K562 (cell line): ENCODE results near the gene SMAD3. TPM values are rescaled to one million over a fixed set of nuclear protein-coding genes. Genes with fewer than 3 reads are reported as not detected.

Experiments
- ARID4B ChIP-seq: sonication (generic); formaldehyde crosslinking; IDR thresholded peaks from 2 replicates; pipeline ENCODE4 v1.8.0; 2022; ENCODE audit warnings: mild to moderate bottlenecking, missing genetic modification reagents
- CBX2 ChIP-seq: fragments of 200-600 bp; sonication (generic); IDR thresholded peaks from one replicate; pipeline ENCODE4 v1.6.1; 2012; ENCODE audit warnings: mild to moderate bottlenecking, low read length, inconsistent platforms; ENCODE audit not compliant: insufficient read depth, poor library complexity, severe bottlenecking
- CEBPZ ChIP-seq: fragments of 150-350 bp; IDR thresholded peaks from 2 replicates; pipeline ENCODE4 v1.6.1; 2014; ENCODE audit warnings: low read depth, mild to moderate bottlenecking, low read length, borderline replicate concordance
- GATAD2B ChIP-seq: fragments of 450-650 bp; IDR thresholded peaks from 2 replicates; pipeline ENCODE4 v1.6.1; 2017; ENCODE audit warnings: mild to moderate bottlenecking, borderline replicate concordance
- RCOR1 ChIP-seq, 2 experiments: IDR thresholded peaks; 2 replicates each; pipeline ENCODE4 v1.6.1; 2012; ENCODE audit warnings: low read depth in 2 of 2, low read length in 2 of 2, borderline replicate concordance in 1 of 2, improper control_type of control experiment in 1 of 2
- SIN3A ChIP-seq, 2 experiments: fragments of 150-350 bp in 1 of 2; IDR thresholded peaks; 2 replicates each; pipeline ENCODE4 v1.6.1; 2011 to 2016; ENCODE audit warnings: borderline replicate concordance in 2 of 2, low read depth in 2 of 2, low read length in 2 of 2, mild to moderate bottlenecking in 2 of 2, moderate library complexity in 2 of 2; ENCODE audit not compliant: control insufficient read depth in 1 of 2
- ZBTB17 ChIP-seq: fragments of 450-650 bp; formaldehyde crosslinking; IDR thresholded peaks from 2 replicates; pipeline ENCODE4 v1.4.0; 2020; ENCODE audit warnings: mild to moderate bottlenecking
- ZNF75A ChIP-seq: fragments of 450-650 bp; formaldehyde crosslinking; IDR thresholded peaks from 2 replicates; pipeline ENCODE4 v1.4.0; 2020; ENCODE audit warnings: mild to moderate bottlenecking
- polyA plus RNA-seq, 8 experiments: library from polyadenylated mRNA; depleted of rRNA in 4 of 8; stranded (reverse) in 5 of 8; unstranded in 3 of 8; fragments of >200 nt; fragmentation: Nextera tagmentation in 2 of 8; fragmentation: Illumina TruSeq in 1 of 8; extraction: Ambion mirVana in 2 of 8; extraction: Trizol in 1 of 8; gene quantifications; 2 replicates each; pipeline versions ENCODE4 v1.2.1 to v1.2.3, GENCODE V29; 2011 to 2014; ENCODE audit warnings: inconsistent platforms in 1 of 8, missing spikeins in 1 of 8
- total RNA-seq, 7 experiments: library from RNA; depleted of rRNA in 6 of 7; stranded (reverse); fragments of >200 nt in 6 of 7; fragmentation: Illumina TruSeq in 2 of 7; extraction: Trizol in 2 of 7; gene quantifications; 2 replicates each; pipeline versions ENCODE4 v1.2.1 to v1.2.3, GENCODE V29; 2011 to 2021; ENCODE audit warnings: low replicate concordance in 1 of 7
- TF ChIP-seq, protein P1 (sequence below): fragments of 450-650 bp; IDR thresholded peaks from 2 replicates; pipeline ENCODE4 v1.6.1; 2018; ENCODE audit not compliant: partially characterized antibody
- TF ChIP-seq, protein P2 (sequence below): sonication (generic); formaldehyde crosslinking; IDR thresholded peaks from 2 replicates; pipeline ENCODE4 v1.8.0; 2023; ENCODE audit warnings: mild to moderate bottlenecking, missing genetic modification reagents

The SMAD3 gene
- total and polyA plus RNA-seq, 9 of the 15 experiments (the other 6 are each of a cell fraction or from before 2014, with no cell fraction given), result 4.3 to 39.2 (median 11.1) TPM

DNA sequence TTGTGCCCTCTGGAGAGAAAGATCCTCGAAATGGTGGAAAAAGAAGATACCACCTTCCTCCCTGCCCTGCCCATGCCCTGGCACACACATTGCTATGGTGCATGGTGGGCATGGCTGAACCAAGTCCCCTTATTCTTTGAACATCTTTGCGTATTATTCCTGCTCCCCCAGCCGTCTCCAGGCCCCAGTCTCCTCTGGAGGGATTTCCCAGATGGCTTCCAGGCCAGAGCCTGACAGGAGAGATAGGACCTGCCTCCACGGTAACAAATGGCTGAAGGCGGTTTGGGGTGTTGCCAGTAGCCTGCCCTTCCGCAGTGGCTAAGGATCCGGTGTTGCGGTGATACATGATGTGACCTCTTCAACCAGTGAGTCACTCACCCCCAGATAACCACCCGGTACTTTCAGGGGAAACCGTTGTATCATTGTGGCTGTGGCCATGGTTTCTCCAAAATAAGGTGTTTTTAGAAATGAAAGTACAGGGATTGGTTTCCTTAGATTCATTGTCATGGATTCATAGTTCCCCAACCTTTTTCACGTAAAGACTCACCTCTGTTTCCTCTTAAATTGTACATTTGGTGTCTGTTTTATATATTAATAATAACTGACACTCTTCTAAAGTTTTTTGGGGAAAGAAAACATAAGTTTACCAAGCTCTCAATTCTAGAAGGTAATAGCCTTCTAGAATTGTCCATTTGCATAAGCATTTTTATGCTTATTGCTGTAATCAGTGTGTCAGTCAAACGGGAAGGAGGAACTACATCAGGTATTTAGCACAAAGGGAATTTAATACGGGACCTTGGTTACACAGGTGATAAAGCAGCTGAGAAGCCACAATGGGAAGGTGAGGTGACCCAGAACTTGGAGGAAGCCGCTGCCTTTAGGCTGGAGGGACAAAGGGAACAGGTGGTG, 25.9 kb downstream of the SMAD3 start (continued):
- TF ChIP-seq SIN3A (IDR thresholded peaks at IDR 0.05; ENCODE audit: borderline replicate concordance in 2 of 2, control insufficient read depth in 1 of 2, low read depth in 2 of 2, low read length in 2 of 2) (no peak), ARID4B (no peak), CEBPZ (no peak), ZNF75A (CRISPR knock-in tag) (0 out of 2 replicates have a peak, but pooled peaks have one; percentile 27), ZBTB17 (CRISPR knock-in tag) (peak; percentile 72), GATAD2B (peak; percentile 73), CBX2 (no peak), RCOR1 (IDR thresholded peaks at IDR 0.05; ENCODE audit: borderline replicate concordance in 1 of 2, low read depth in 2 of 2, low read length in 2 of 2) (peak; percentile 95 to 99)
- TF ChIP-seq, protein P1, sequence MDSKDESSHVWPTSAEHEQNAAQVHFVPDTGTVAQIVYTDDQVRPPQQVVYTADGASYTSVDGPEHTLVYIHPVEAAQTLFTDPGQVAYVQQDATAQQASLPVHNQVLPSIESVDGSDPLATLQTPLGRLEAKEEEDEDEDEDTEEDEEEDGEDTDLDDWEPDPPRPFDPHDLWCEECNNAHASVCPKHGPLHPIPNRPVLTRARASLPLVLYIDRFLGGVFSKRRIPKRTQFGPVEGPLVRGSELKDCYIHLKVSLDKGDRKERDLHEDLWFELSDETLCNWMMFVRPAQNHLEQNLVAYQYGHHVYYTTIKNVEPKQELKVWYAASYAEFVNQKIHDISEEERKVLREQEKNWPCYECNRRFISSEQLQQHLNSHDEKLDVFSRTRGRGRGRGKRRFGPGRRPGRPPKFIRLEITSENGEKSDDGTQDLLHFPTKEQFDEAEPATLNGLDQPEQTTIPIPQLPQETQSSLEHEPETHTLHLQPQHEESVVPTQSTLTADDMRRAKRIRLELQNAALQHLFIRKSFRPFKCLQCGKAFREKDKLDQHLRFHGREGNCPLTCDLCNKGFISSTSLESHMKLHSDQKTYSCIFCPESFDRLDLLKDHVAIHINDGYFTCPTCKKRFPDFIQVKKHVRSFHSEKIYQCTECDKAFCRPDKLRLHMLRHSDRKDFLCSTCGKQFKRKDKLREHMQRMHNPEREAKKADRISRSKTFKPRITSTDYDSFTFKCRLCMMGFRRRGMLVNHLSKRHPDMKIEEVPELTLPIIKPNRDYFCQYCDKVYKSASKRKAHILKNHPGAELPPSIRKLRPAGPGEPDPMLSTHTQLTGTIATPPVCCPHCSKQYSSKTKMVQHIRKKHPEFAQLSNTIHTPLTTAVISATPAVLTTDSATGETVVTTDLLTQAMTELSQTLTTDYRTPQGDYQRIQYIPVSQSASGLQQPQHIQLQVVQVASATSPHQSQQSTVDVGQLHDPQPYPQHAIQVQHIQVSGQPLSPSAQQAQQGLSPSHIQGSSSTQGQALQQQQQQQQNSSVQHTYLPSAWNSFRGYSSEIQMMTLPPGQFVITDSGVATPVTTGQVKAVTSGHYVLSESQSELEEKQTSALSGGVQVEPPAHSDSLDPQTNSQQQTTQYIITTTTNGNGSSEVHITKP, result peak; percentile 4
- TF ChIP-seq, protein P2, sequence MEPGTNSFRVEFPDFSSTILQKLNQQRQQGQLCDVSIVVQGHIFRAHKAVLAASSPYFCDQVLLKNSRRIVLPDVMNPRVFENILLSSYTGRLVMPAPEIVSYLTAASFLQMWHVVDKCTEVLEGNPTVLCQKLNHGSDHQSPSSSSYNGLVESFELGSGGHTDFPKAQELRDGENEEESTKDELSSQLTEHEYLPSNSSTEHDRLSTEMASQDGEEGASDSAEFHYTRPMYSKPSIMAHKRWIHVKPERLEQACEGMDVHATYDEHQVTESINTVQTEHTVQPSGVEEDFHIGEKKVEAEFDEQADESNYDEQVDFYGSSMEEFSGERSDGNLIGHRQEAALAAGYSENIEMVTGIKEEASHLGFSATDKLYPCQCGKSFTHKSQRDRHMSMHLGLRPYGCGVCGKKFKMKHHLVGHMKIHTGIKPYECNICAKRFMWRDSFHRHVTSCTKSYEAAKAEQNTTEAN (CRISPR knock-in tag), result no peak
